IMR-90 (cell line): ENCODE data around the gene USP54. TPM values are rescaled to one million over a fixed set of nuclear protein-coding genes. Genes with fewer than 3 reads are reported as not detected.

Source experiments
- ATAC-seq: fragments of 200-7000 bp; cut with Tn5 transposase; 2 replicates; pipeline ENCODE4 v1.9.1; 2020; ENCODE audit warnings: low read depth, mild to moderate bottlenecking, moderate library complexity
- BruUV-seq: library from RNA; stranded (reverse); fragments of 400-500 nt; replicated peaks from 2 replicates; lab custom pipeline; 2021; lab: Mats Ljungman, UMichigan
- CTCF ChIA-PET: fragments of 300-600 bp; formaldehyde crosslinking; extraction: SDS; loops from one replicate; lab custom pipeline; 2021; ENCODE audit warnings: antibody characterized with exemption; lab: Yijun Ruan, JAX
- POLR2A ChIA-PET: fragments of 300-600 bp; sonication (Branson Sonifier 250); formaldehyde crosslinking; loops from one replicate; lab custom pipeline; 2022; ENCODE audit warnings: antibody characterized with exemption; ENCODE audit not compliant: unreplicated experiment; lab: Charles Lee
- DNase-seq: peaks from one replicate; pipeline ENCODE4 v3.0.0; 2013
- H2AFZ ChIP-seq: replicated peaks from 2 replicates; pipeline ENCODE3; 2013; ENCODE audit warnings: low read length, mild to moderate bottlenecking; ENCODE audit not compliant: poor library complexity
- H2AK5ac ChIP-seq: 2 replicates; pipeline ENCODE4 v1.6.1; 2013; ENCODE audit warnings: low read depth, low read length, inconsistent platforms
- H2AK9ac ChIP-seq: replicated peaks from 2 replicates; pipeline ENCODE3; 2013; ENCODE audit warnings: mild to moderate bottlenecking, low read depth, low read length, moderate library complexity; ENCODE audit not compliant: poor library complexity
- H2BK120ac ChIP-seq: 2 replicates; pipeline ENCODE4 v1.6.1; 2013; ENCODE audit warnings: low read depth, low read length, inconsistent platforms
- H2BK15ac ChIP-seq: 3 replicates; pipeline ENCODE4 v1.6.1; 2013; ENCODE audit warnings: low read depth, low read length, inconsistent platforms
- H2BK20ac ChIP-seq: 2 replicates; pipeline ENCODE4 v1.6.1; 2013; ENCODE audit warnings: low read depth, mild to moderate bottlenecking, inconsistent platforms, low read length, moderate library complexity
- H2BK5ac ChIP-seq: 2 replicates; pipeline ENCODE4 v1.6.1; 2013; ENCODE audit warnings: mild to moderate bottlenecking, low read depth, low read length, inconsistent platforms; ENCODE audit not compliant: poor library complexity, severe bottlenecking
- H3K14ac ChIP-seq: replicated peaks from 2 replicates; pipeline ENCODE4 v1.6.1; 2013; ENCODE audit warnings: low read depth, low read length, inconsistent platforms
- H3K18ac ChIP-seq: 2 replicates; pipeline ENCODE4 v1.6.1; 2013; ENCODE audit warnings: low read depth, low read length, control low read depth
- H3K23ac ChIP-seq: 2 replicates; pipeline ENCODE4 v1.6.1; 2013; ENCODE audit warnings: low read depth, low read length, inconsistent platforms
- H3K27ac ChIP-seq: 2 replicates; pipeline ENCODE4 v1.5.1; 2013; ENCODE audit warnings: mild to moderate bottlenecking, control low read depth, low read length; ENCODE audit not compliant: insufficient read depth
- H3K27me3 ChIP-seq: 2 replicates; pipeline ENCODE4 v1.6.1; 2013; ENCODE audit warnings: low read length; ENCODE audit not compliant: control insufficient read depth, insufficient read depth
- H3K36me3 ChIP-seq: 2 replicates; pipeline ENCODE4 v1.6.1; 2013; ENCODE audit warnings: low read length, mixed read lengths; ENCODE audit not compliant: control insufficient read depth, insufficient read depth
- H3K4ac ChIP-seq: 2 replicates; pipeline ENCODE4 v1.6.1; 2013; ENCODE audit warnings: low read depth, low read length, inconsistent platforms
- H3K4me1 ChIP-seq: 2 replicates; pipeline ENCODE4 v1.6.1; 2013; ENCODE audit warnings: low read length, mixed read lengths; ENCODE audit not compliant: control insufficient read depth, insufficient read depth
- H3K4me2 ChIP-seq: 2 replicates; pipeline ENCODE4 v1.6.1; 2013; ENCODE audit warnings: low read depth, mild to moderate bottlenecking, control low read depth, low read length, moderate library complexity
- H3K4me3 ChIP-seq: 2 replicates; pipeline ENCODE4 v1.5.1; 2013; ENCODE audit warnings: low read depth, mild to moderate bottlenecking, control low read depth, low read length, moderate library complexity; ENCODE audit not compliant: insufficient read depth
- H3K56ac ChIP-seq: 2 replicates; pipeline ENCODE4 v1.6.1; 2013; ENCODE audit warnings: low read length, inconsistent platforms; ENCODE audit not compliant: insufficient read depth; ENCODE audit errors: extremely low read depth
- H3K79me1 ChIP-seq, 2 experiments: 2 replicates each; pipeline ENCODE4 v1.6.1; 2013; ENCODE audit warnings: low read length in 2 of 2, inconsistent platforms in 1 of 2, low read depth in 1 of 2
- H3K9ac ChIP-seq: 2 replicates; pipeline ENCODE4 v1.6.1; 2013; ENCODE audit warnings: low read depth, low read length, control low read depth
- H3K9me1 ChIP-seq: 2 replicates; pipeline ENCODE4 v1.6.1; 2013; ENCODE audit warnings: low read length, inconsistent platforms; ENCODE audit not compliant: insufficient read depth
- H3K9me3 ChIP-seq: 2 replicates; pipeline ENCODE4 v1.6.1; 2013; ENCODE audit warnings: low read length; ENCODE audit not compliant: control insufficient read depth, insufficient read depth
- H4K20me1 ChIP-seq: 2 replicates; pipeline ENCODE4 v1.6.1; 2013; ENCODE audit warnings: low read length, inconsistent platforms; ENCODE audit not compliant: insufficient read depth
- H4K5ac ChIP-seq: 2 replicates; pipeline ENCODE4 v1.6.1; 2013; ENCODE audit warnings: mild to moderate bottlenecking, low read depth, low read length, control low read depth
- H4K8ac ChIP-seq, 2 experiments: 2 replicates each; pipeline ENCODE4 v1.6.1; 2013; ENCODE audit warnings: low read depth in 2 of 2, low read length in 2 of 2, control low read depth in 1 of 2, inconsistent platforms in 1 of 2
- H4K91ac ChIP-seq: 2 replicates; pipeline ENCODE4 v1.6.1; 2013; ENCODE audit warnings: low read depth, low read length, inconsistent platforms; ENCODE audit not compliant: insufficient read depth
- CEBPB ChIP-seq: IDR thresholded peaks from 2 replicates; pipeline ENCODE4 v1.6.1; 2012; ENCODE audit warnings: low read depth, low read length, improper control_type of control experiment
- FOS ChIP-seq: fragments of 150-350 bp; IDR thresholded peaks from 2 replicates; pipeline ENCODE4 v1.6.1; 2016; ENCODE audit warnings: low read depth, low read length
- MAFK ChIP-seq: IDR thresholded peaks from 2 replicates; pipeline ENCODE4 v1.6.1; 2012; ENCODE audit warnings: low read depth, low read length, improper control_type of control experiment
- MAZ ChIP-seq: IDR thresholded peaks from 2 replicates; pipeline ENCODE4 v1.6.1; 2012; ENCODE audit warnings: low read depth, mild to moderate bottlenecking, low read length, improper control_type of control experiment, moderate library complexity, borderline replicate concordance
- RAD21 ChIP-seq: IDR thresholded peaks from 2 replicates; pipeline ENCODE4 v1.6.1; 2012; ENCODE audit warnings: low read length, improper control_type of control experiment
- RFX5 ChIP-seq: IDR thresholded peaks from 2 replicates; pipeline ENCODE4 v1.8.0; 2012; ENCODE audit warnings: low read depth, mild to moderate bottlenecking, low read length, moderate library complexity
- SMC3 ChIP-seq: fragments of 150-350 bp; IDR thresholded peaks from 2 replicates; pipeline ENCODE4 v1.6.1; 2016; ENCODE audit warnings: low read depth, mild to moderate bottlenecking, antibody characterized with exemption, low read length, moderate library complexity
- WGBS, 2 experiments: methylation state at CpG; one replicate each; pipeline versions ENCODE4 v1.1.5 to v1.1.7; 2013; ENCODE audit warnings: missing lambda C conversion rate in 2 of 2; ENCODE audit not compliant: insufficient read length in 1 of 2; ENCODE audit errors: extremely low coverage in 2 of 2; 5-methylcytosine and 5-hydroxymethylcytosine counted together
- dilution Hi-C: fragments of 300-500 bp; cut with HindIII; formaldehyde crosslinking; loops from one replicate; pipeline ENCODE4 v1.14.3; 2018; ENCODE audit warnings: low sequenced_read_pairs; ENCODE audit not compliant: unreplicated experiment
- in situ Hi-C: fragments of 300-500 bp; cut with MboI; formaldehyde crosslinking; loops from 3 replicates; pipeline ENCODE4 v1.14.3; 2019; ENCODE audit warnings: low sequenced_read_pairs, inconsistent platforms, mixed read lengths
- intact Hi-C: fragments of 100-400 bp; cut with micrococcal nuclease; formaldehyde crosslinking; loops from 2 replicates; pipeline ENCODE4 v1.10.0; 2022
- polyA plus RNA-seq, 3 experiments: library from polyadenylated mRNA; depleted of rRNA; stranded (reverse); fragments of >200 nt; gene quantifications; 2 replicates each; pipeline ENCODE4 v1.2.3, GENCODE V29; 2012; ENCODE audit warnings: low replicate concordance in 1 of 3
- total RNA-seq: library from RNA; depleted of rRNA; stranded (reverse); fragments of >200 nt; gene quantifications from 2 replicates; pipeline ENCODE4 v1.2.3, GENCODE V29; 2012

Gene USP54
- total and polyA plus RNA-seq, 2 of the 4 experiments (the other 2 are of a cell fraction): 4.0 to 7.9 TPM

- Histone ChIP-seq H3K27ac (no peak overlapping the region), H3K9ac (no peak overlapping the region), H4K20me1 (no peaks in the 10 kb centered on the region), H3K4me1 (no peaks in the 10 kb centered on the region), H3K9me1 (no peaks in the 10 kb centered on the region), H3K14ac (no peak overlapping the region), H4K91ac (no peak overlapping the region), H3K23ac (no peak overlapping the region), H2BK5ac (no peak overlapping the region), H3K18ac (no peak overlapping the region), H2AFZ (no peak overlapping the region), H4K8ac (no peak overlapping the region), H4K5ac (no peak overlapping the region), H2BK15ac (no peak overlapping the region), H3K36me3 (peaks cover 15% of the 10 kb centered on the region), H3K79me1 (peaks cover 0 to 3% of the 10 kb centered on the region in 2 experiments; a peak in 2 of 4 replicates), H3K56ac (no peak overlapping the region), H2BK120ac (no peak overlapping the region), H3K4me2 (no peak overlapping the region), H3K27me3 (no peaks in the 10 kb centered on the region), H2AK5ac (no peak overlapping the region), H2BK20ac (no peak overlapping the region), H3K4ac (no peak overlapping the region), H2AK9ac (no peak overlapping the region), H3K9me3 (no peaks in the 10 kb centered on the region), H3K4me3 (no peak overlapping the region)
- ChIA-PET CTCF (no interaction called here), POLR2A (no interaction called here)
- BruUV-seq: TSS peak; percentile 14
- dilution Hi-C loops (no loop called here), intact Hi-C loops (no loop called here), in situ Hi-C loops (no loop called here)
- TF ChIP-seq CEBPB: no peak
- no peak for TF ChIP-seq SMC3
- no peak for TF ChIP-seq FOS
- no peak for TF ChIP-seq RAD21
- TF ChIP-seq RFX5: no peak
- no peak for TF ChIP-seq MAZ
- TF ChIP-seq MAFK: no peak
- 80% methylated on average over 1 of the region's 1 CpG; no CpG with 5 or more reads in 1 of the 2 experiments for WGBS, 2 experiments
- ATAC-seq (no peak), DNase-seq (no peak)
Observed at GRCh38 chr10:73449113-73449512, 142.0 kb downstream of the USP54 start.
